ENCODE measurements around the gene VAV2.

The VAV2 gene

GRCh38 chr9:133991964-133992779 lies at the start of gene VAV2:
VAV2 (minus strand) TSS chr9:133992324; CDS start chr9:133992278, 46 bp downstream.
- peak; percentile 60 to 67 for DNase-seq

- DNase-seq = no peak
Measured at GRCh38 chr9:134041649-134041962, 49.5 kb upstream of the VAV2 start.

GRCh38 chr9:134040781-134041648 lies 48.9 kb upstream of the VAV2 start:
- no peak for DNase-seq

DNA sequence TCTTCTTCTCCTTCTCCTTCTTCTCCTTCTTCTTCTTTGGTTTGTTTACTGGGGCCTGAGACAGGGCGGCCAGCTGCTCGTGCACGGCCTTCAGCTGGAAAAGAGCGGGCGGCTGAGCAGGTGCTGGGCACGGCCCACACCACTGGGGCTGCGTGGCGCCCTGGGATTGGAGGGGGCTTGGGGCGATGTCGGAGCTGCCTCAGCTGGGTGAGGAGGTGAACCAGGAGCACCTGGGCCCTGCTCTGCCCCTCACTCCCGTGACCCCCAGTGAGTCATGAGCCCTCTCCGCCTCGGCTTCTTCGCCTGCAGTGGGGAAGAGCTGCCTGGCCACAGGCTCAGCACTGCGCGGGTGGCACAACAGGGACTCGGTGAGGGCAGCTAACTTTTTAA lies 48.0 kb upstream of the VAV2 start:
- no peak for DNase-seq

DNA sequence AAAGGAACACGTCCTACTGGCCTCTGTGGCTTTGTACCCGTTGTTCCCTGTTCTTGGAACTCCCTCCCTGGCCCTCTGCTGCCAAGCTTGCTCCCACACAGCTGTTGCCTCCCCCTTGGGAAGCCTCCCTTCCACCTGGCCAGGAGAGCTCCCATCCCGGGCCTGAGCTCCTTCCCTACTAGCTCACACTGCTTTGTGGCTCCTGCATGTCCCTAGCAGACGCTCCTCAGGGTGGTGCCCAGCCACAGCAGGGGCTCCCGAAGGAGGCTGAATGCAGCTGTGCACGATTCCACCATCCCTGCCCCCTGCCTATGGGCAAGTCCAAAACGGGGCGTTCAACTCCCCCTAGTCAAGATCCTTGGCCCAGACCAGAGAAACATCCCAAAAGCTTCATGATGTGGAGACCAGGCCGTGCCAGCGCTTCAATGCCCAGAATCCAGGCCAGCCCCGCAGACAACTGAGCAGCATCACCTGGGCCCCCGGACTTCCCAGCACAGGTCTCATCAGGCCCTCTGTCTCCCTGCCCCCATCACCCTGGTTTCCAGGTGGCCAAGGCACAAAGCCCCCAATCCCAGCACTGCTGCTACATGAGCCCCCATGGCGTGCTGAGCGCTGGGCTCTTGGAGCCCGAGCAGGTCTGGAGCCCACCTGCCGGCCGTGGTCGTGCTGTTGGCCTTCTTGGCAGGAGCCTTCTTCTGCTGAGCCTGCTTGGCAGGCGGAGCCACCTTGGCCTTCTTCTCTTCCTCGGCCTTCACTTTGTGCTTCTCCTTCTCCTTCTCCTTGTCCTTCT lies 47.5 kb upstream of the VAV2 start:
- DNase-seq = no peak

DNA sequence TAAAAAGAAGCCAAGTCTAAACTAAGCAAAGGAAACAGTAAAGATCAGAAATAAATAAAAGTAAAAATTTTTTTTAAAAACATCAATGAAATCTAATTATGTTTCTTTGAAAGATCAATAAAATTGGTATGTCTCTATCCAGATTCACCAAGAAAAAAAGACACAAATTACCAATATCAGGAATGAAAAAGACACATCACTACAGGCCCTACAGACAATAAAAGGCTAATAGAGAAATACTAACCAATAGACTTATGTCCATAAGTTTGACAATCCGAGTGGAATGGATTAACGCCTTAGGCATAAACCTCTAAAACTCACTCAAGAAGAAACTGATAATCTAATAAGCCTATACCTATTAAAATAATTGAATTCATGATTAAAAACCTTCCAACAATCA lies 45.5 kb upstream of the VAV2 start:
- DNase-seq = no peak

DNA sequence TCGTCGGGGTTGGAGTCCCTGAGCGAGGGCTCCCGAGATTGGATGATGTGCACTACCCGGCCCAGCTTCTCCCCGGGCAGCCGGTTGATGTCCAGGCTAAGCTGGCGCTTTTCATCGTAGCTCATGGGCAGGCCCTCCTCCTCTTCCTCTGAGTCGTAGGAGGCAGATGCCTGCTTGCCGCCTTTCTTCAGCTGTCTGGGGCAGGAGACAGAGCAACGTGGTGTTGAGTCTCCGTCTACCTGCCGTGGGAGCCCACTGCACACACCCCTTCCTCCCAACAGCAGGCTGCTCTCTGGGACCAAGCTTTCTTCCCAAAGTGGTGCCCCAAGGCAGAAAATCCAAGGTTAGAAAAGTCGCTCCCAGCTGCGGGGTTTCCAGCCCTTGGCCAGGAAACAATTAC lies 44.0 kb upstream of the VAV2 start:
- no peak for DNase-seq

GRCh38 chr9:134035041-134036039 lies 43.2 kb upstream of the VAV2 start:
- DNase-seq = no peak

DNA sequence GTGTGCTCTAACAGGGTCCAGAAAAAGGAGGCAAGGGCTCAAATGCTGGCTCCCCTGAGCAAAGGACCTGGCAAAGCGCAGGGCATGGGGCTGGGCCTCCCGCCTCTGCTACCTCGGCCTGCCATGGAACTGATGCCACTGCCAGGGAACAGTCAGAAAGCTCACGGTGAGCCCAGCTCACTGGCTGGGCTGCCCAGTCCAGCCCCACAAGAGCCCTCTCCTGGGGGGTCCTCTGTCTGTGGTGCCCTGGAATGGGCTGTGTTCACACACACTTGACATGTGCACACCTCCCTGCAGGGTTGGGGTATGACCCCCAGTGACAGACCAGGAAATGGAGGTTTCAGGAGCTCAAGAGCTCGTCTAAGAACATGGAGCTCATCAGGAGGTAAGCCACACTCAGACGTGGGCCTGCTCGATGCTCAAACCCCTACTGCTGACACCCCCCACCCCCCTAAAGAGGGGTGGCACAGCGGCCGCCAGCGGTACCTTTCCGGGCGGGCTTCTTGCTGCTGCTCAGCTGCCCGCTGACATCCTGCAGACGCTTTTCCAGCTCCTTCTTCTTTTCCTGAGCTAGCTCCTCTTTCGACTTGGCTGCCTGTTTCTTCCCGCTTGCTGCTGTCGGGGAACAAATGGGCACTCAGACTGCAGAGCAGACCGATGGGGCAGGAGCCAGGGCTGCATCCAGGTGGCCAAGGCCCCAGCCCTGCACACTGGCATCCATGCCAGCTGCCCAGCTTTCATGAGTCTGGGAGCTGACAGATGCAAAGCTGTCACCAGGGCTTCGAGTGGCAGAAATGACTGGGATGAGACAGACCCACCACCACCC lies 42.3 kb upstream of the VAV2 start:
- DNase-seq = no peak

GRCh38 chr9:134033516-134034214 lies 41.5 kb upstream of the VAV2 start:
- DNase-seq = no peak

DNA sequence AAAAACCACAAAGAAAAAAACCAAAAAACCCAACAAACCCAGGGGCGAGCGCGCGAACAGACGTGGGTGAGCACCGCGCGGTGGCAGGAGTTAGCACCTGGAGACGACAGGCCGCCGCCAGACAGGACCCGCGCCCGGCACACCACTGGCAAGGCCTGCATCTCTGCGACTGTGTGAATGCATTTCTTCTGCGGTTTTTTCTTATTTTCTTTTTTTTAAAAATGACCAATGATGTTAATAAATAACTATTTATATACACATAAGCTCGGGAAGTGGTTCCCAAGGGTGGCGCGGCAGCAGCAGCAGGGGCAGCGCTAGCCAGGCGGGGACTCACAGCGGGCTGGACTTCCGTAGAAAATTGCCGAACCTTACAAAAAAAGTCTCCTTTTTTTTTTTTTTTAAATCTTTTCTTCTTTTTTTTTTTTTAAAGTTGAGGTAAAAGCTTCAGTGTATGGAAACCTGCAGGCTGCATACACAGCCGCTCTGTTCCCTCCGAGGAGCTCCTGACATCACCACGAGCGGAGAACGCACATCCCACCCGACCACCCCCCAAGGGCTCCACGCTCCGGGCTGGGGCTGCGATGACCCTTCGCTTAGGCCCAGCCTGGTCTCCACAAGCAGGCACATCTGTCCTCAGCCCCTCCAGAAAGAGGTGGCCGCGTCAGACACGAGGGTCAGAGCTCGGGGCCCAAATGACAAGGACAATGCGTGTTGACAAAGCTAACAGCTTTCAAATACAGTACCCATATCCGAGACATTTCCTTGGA lies 40.5 kb upstream of the VAV2 start:
- no peak for DNase-seq

DNA sequence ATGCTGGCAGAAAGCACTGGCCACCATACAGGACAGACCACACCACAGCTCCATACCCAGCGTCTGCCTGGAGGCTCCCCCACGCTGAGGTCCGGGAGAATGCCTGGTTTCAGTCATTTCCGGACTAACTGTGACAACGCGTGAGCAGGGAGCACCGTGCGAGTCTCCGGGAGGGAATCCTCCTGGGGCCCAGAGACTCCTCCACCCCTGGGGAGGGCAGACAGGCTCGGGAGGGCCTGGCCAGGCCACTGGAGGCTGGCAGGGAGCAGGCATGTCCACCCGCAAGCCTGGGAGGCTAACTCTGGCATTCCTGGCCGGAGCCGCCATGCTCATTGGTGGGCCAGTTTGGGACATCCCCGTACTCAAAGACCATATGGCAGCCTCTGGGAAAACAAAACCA lies 39.7 kb upstream of the VAV2 start:
- no peak for DNase-seq

- DNase-seq = no peak
Measured at GRCh38 chr9:134030821-134031470, 38.8 kb upstream of the VAV2 start.

DNA sequence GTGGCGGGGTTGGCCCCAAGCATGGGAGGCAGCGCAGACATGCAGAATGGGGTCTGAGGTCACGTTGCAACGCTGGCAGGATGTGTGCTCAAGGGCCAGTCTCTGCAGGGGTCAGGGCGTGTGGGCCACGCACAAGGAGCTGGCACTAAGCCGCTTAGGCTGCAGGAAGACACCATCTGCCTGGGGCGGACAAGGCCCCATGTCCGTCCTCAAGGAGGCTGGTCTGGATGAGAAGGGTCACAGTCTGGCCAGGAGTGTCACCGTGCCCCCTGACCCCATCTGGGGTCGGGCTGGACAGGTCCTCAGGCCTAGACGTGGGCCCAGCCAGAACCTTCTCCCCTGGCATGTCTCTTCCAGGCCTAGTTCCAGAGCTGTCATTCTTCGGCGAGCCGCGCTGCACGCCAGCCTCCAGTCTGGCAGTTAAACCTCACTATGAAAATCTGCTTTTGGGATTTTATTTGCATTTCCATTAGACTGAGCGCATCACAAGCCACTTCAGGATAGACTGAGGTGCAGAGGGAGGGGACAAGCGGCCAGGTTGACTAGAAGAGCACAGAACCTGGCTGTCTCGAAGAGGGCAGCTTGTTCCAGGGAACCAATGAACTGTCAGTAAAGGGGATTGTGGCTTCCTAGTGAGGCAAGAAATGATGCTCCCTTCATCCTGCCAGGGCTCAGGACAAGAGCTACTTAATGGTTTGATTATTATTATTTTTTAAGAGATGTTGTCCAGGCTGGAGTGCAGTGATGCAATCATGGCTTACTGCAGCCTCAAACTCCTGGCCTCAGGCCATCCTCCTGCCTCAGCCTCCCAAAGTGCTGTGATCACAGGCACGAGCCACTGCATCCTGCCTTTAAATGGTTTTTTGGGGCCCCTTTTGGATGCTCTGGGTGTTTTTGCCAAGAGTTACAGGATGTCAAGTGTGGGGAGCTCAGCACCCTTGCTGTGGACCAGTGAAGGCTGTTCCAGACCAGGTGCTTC lies 37.4 kb upstream of the VAV2 start:
- no peak for DNase-seq

- no peak for DNase-seq
Measured at GRCh38 chr9:134028575-134029247, 36.6 kb upstream of the VAV2 start.

DNA sequence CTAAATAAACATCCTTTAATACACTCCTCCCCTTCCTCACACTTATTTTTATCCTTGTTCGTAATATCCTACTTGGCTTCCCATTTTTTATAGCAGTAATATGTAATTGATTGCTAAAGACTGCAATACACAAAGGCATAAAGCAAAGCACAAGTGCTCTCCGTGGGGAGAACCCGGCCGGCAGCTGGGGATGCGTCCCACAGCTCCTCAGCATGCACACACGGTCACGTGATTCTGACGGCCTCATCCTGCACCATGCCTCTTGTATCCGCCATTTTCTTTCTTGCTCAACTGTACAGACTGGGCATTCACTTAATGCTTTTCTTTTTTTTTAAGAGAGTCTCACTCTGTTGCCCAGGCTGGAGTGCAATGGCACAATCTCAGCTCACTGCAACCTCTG lies 36.0 kb upstream of the VAV2 start:
- no peak for DNase-seq

DNA sequence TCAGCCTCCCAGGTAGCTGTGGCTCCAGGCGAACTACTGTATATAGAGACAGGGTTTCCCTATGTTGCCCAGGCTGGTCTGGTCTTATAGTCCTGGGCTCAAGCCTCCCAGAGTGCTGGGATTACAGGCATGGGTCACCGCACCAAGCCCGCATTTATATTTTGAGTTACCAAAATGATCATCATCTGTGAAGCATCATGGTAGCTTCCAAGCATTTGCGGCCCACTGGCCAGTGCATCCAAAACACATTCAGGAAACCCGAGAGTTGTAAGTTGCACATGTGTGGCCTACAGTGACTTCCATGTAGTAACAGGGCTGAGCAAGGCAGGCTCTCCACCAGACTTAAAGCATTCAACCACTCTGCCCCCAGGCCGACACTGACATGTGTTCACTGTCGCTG lies 35.4 kb upstream of the VAV2 start:
- no peak for DNase-seq

Measured in activated CD4-positive, alpha-beta T cell treated with anti-CD3 and anti-CD28 coated beads, Interleukin-2, amount 50 U/mL, for 48 hours (primary cell).